SJCRH30 (cell line): ENCODE measurements around the gene MAP3K5. TPM values are rescaled to one million over a fixed set of nuclear protein-coding genes. Genes with fewer than 3 reads are reported as not detected.

Source experiments
- DNase-seq, 2 experiments: peaks; one replicate each; pipeline ENCODE4 v3.0.0-alpha.2; 2015 to 2020
- H3K27ac ChIP-seq: fragments of 250-450 bp; sonication (Bioruptor Pico); 2 replicates; pipeline ENCODE4 v1.5.1; 2020; ENCODE audit warnings: mild to moderate bottlenecking, moderate library complexity
- H3K27me3 ChIP-seq: fragments of 250-450 bp; sonication (Bioruptor Pico); 2 replicates; pipeline ENCODE4 v1.5.1; 2020; ENCODE audit warnings: mild to moderate bottlenecking, moderate library complexity
- H3K36me3 ChIP-seq: fragments of 250-450 bp; sonication (Bioruptor Pico); 2 replicates; pipeline ENCODE4 v1.5.1; 2020; ENCODE audit warnings: mild to moderate bottlenecking, moderate library complexity
- H3K4me1 ChIP-seq: fragments of 250-450 bp; sonication (Bioruptor Pico); 2 replicates; pipeline ENCODE4 v1.5.1; 2020; ENCODE audit warnings: mild to moderate bottlenecking, moderate library complexity
- H3K4me3 ChIP-seq: fragments of 250-450 bp; sonication (Bioruptor Pico); 2 replicates; pipeline ENCODE4 v1.5.1; 2020; ENCODE audit warnings: mild to moderate bottlenecking, moderate library complexity
- H3K9me3 ChIP-seq: fragments of 250-450 bp; sonication (Bioruptor Pico); replicated peaks from 2 replicates; pipeline ENCODE4 v1.5.1; 2020; ENCODE audit warnings: mild to moderate bottlenecking, moderate library complexity
- total RNA-seq: library from RNA; depleted of rRNA; stranded (reverse); fragments of >200 nt; shearing (Covaris generic); gene quantifications from 2 replicates; pipeline ENCODE4 v1.2.3, GENCODE V29; 2014

The MAP3K5 gene
- total RNA-seq, 1 experiment from 2014 or later: 15.9 TPM

- Histone ChIP-seq H3K9me3 (no peaks in the 10 kb centered on the region), H3K4me1 (peaks cover 15% of the 10 kb centered on the region), H3K27me3 (no peaks in the 10 kb centered on the region), H3K4me3 (no peak overlapping the region), H3K36me3 (no peaks in the 10 kb centered on the region), H3K27ac (no peak overlapping the region)
- no peak for DNase-seq
Measured at GRCh38 chr6:136612666-136613389, 179.4 kb downstream of the MAP3K5 start.

- Histone ChIP-seq H3K9me3 (no peaks in the 10 kb centered on the region), H3K27me3 (no peaks in the 10 kb centered on the region), H3K36me3 (no peaks in the 10 kb centered on the region), H3K4me3 (no peak overlapping the region), H3K4me1 (peaks cover 15% of the 10 kb centered on the region), H3K27ac (no peak overlapping the region)
- no peak for DNase-seq
Measured at GRCh38 chr6:136611746-136612145, 180.5 kb downstream of the MAP3K5 start.

DNA sequence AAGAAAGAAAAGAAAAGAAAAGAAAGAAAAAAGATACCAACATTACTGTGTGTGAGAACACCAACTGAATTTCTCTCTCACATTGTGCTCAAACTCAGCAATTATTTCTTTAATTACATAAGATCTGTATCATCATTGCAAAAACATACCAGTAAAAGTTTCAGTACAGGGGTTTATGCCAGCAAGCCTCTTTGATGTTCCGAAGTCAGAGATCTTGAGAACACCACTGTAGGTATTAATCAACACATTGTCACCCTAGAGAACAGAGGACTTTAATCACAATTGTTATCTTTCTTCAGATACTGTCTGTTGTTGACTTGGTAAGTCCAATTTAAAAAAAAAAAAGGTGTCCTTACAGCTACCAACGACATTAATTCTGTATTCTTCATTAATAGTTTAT is 181.1 kb downstream of the MAP3K5 start:
- peaks cover 15% of the 10 kb centered on the region for H3K4me1 ChIP-seq
- no peaks in the 10 kb centered on the region for H3K27me3 ChIP-seq
- no peak for DNase-seq
- no peak overlapping the region for H3K27ac ChIP-seq
- H3K36me3 ChIP-seq: no peaks in the 10 kb centered on the region
- no peaks in the 10 kb centered on the region for H3K9me3 ChIP-seq
- no peak overlapping the region for H3K4me3 ChIP-seq

GRCh38 chr6:136609873-136610706 is 182.2 kb downstream of the MAP3K5 start:
- Histone ChIP-seq H3K27ac (peak overlapping the region; percentile 21; the same call in 1 of the 2 replicates), H3K27me3 (no peaks in the 10 kb centered on the region), H3K9me3 (no peaks in the 10 kb centered on the region), H3K4me3 (no peak overlapping the region), H3K36me3 (no peaks in the 10 kb centered on the region), H3K4me1 (peaks cover 15% of the 10 kb centered on the region)
- peak; percentile 50 to 72 for DNase-seq

DNA sequence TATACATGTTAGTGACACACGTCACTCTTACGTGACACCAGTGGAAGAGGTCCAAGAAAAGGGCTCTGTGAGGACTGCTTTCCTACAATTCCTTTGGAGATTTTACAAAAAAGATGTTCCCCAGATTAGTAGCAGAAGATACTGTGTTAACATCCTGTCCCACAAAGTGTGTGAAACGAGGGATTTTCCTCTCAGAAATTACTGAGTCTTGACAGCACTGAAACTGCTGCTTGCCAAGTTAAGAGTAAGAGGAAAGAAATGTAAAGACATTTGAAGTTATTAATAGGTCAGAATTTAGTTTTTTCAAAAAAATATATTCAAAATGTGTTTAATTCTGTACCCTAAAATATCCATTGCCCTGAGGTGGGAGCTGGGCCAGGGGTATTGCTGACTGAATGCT is 183.3 kb downstream of the MAP3K5 start:
- Histone ChIP-seq H3K27me3 (no peaks in the 10 kb centered on the region), H3K4me3 (no peak overlapping the region), H3K36me3 (peaks cover 3% of the 10 kb centered on the region; the same call in 1 of the 2 replicates), H3K27ac (no peak overlapping the region), H3K4me1 (peaks cover 15% of the 10 kb centered on the region), H3K9me3 (no peaks in the 10 kb centered on the region)
- no peak for DNase-seq

- Histone ChIP-seq H3K4me3 (no peak overlapping the region), H3K9me3 (no peaks in the 10 kb centered on the region), H3K27ac (no peak overlapping the region), H3K36me3 (peaks cover 9% of the 10 kb centered on the region; the same call in 1 of the 2 replicates), H3K27me3 (no peaks in the 10 kb centered on the region), H3K4me1 (peaks cover 15% of the 10 kb centered on the region)
- DNase-seq: peak; percentile 55 to 75
Measured at GRCh38 chr6:136607932-136608772, 184.1 kb downstream of the MAP3K5 start.

DNA sequence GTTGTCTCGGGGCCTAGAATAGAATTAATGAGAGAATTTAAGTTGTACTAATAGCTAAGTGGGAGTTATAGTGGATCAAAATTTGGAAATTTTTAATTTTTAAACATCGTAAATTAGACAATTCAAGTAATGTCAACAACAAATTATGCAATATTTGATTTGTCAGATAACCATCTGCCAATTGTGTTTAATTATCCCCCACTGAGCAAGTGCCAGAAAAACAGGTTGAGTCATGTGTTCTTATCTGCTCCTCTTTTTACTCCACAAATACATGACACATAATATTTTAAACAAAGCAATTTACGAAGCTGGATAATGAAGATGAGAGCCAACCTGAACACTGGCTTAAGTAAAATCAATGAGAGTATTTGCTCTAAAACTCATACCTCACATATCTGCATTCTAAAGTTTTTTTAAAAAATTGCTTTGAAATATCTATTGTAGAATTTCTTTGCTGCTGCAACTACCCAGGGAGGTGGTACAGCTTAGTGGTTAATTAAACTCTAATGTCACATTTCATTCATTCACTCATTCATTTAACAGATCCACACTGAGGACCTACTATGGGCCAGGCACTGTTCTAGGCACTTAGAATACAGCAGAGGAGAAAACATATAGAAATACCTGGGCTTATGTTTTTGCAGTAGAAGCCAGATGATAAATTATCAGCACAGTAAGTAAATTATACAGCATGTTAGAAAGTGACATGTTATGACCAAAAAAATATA is 184.9 kb downstream of the MAP3K5 start:
- no peak overlapping the region for H3K27ac ChIP-seq
- peaks cover 9% of the 10 kb centered on the region; the same call in 1 of the 2 replicates for H3K36me3 ChIP-seq
- no peaks in the 10 kb centered on the region for H3K9me3 ChIP-seq
- peaks cover 10% of the 10 kb centered on the region for H3K4me1 ChIP-seq
- no peaks in the 10 kb centered on the region for H3K27me3 ChIP-seq
- DNase-seq: no peak
- no peak overlapping the region for H3K4me3 ChIP-seq

DNA sequence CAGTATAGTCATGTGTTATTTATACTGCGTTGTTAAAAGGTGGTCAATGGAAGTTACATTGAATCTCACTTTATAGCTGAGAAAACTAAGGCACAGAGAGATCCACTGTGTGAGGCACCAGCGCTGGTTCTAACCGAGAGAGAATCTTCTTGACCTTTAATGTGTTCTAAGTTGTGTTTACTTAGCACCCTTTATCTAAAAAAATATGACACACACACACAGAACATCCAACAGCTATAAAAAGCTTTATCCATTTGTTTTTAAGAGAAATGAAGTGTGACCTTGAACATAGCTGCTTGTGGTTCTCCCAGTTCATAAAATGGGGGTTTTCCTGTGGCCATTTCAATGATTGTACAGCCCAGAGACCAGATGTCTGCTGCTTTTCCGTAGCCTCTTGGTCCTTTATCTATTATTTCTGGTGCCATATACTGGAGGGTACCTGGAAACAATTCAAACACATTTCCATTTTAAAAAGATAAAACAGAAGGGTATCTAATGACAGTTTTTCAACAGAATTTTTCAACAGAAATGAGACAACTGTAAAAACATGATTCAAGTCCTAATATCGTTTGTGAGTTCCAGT is 187.3 kb downstream of the MAP3K5 start:
- H3K36me3 ChIP-seq: peaks cover 13% of the 10 kb centered on the region; the same call in 1 of the 2 replicates

DNA sequence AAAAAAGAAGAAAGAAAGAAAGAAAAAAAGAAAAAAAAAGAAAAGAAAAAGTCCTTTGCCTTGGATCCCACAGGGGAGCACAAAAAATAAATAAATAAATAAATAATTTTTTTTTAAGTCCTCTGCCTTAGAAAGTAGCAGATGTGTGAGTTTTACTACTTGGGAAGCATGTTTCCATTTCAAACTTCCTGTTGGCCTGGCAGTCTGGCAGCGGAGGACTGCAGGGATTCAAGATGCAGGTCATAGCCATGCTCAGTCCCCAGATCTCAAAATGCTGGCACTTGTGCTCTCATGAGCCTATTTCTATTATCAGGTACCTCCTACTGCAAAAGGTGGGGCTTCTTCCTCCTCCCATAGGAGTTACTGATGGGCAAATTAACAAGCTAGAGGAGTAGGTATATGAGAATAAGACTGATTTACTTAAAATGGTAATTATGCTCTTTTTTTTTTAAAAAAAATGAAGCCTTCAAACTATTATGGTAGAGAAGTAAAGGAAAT is 187.9 kb downstream of the MAP3K5 start:
- Histone ChIP-seq H3K9me3 (no peaks in the 10 kb centered on the region), H3K36me3 (peaks cover 13% of the 10 kb centered on the region; the same call in 1 of the 2 replicates), H3K4me1 (no peaks in the 10 kb centered on the region), H3K27ac (no peak overlapping the region), H3K27me3 (no peaks in the 10 kb centered on the region), H3K4me3 (no peak overlapping the region)
- DNase-seq: no peak

More for the DNA sequence above, 187.3 kb downstream of the MAP3K5 start:
- no peak for DNase-seq
- Histone ChIP-seq H3K9me3 (no peaks in the 10 kb centered on the region), H3K4me3 (no peak overlapping the region), H3K4me1 (peaks cover 3% of the 10 kb centered on the region), H3K27ac (no peak overlapping the region), H3K27me3 (no peaks in the 10 kb centered on the region)

DNA sequence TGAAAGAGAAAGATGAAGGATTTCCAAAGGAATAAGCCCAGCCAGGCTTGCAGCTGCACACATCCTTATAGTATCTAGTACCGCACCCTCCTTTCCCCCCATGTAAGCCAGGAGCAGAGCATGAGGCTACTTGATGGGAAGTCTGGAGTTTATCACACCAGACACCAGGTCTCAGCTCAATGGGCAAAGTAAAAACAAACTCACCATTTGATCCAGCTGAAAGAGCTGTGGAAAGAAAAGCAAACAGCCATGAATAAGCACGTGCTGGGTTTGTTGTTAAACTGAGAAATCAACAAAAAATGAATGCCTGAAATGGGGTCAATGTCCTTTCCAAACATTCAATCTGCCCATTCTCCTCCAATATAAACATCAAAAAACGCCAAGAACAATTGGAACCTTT is 191.5 kb downstream of the MAP3K5 start:
- no peaks in the 10 kb centered on the region for H3K9me3 ChIP-seq
- H3K36me3 ChIP-seq: peaks cover 13% of the 10 kb centered on the region; the same call in 1 of the 2 replicates
- H3K4me3 ChIP-seq: no peak overlapping the region
- H3K27me3 ChIP-seq: no peaks in the 10 kb centered on the region
- H3K27ac ChIP-seq: no peak overlapping the region
- H3K4me1 ChIP-seq: no peaks in the 10 kb centered on the region
- no peak for DNase-seq

DNA sequence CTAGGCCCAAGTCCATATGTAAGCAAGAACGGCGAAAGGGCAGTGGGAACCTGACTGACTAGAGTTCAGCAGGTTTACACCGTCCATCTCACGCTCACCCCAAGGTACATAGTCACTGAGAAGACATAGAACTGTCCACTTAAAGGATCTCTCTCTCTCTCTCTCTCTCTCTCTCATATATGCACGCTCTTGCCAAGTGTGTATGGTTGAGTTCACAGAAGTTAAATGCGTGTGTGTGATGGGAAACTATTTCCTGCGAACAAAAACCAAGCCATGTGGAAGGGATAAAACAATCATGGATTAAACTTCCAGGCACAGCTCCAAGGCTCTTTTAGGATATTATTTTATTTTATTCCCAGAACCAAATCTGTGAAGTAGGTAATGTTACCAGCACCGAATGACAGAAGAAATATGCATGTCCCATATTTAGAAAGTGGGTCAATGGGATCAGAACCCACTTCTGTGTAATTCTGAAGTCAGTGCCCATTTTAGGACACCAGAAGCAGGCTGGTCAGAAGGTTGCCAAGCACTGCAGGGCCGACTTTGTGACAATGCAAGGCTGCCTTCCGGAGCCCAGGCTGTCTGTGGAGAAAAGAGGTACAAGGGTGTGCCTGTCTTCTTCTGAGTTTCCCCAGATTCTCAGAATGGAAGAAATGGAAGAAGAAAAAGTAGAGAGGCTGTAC is 192.8 kb downstream of the MAP3K5 start:
- Histone ChIP-seq H3K9me3 (no peaks in the 10 kb centered on the region), H3K36me3 (peaks cover 10% of the 10 kb centered on the region; the same call in 1 of the 2 replicates), H3K4me3 (no peak overlapping the region), H3K27me3 (no peaks in the 10 kb centered on the region), H3K27ac (no peak overlapping the region), H3K4me1 (peaks cover under 1% of the 10 kb centered on the region; the same call in 1 of the 2 replicates)
- no peak for DNase-seq

GRCh38 chr6:136598048-136598447 is 194.2 kb downstream of the MAP3K5 start:
- no peak overlapping the region for H3K27ac ChIP-seq
- H3K27me3 ChIP-seq: no peaks in the 10 kb centered on the region
- peaks cover 4% of the 10 kb centered on the region for H3K36me3 ChIP-seq
- no peak for DNase-seq
- H3K4me3 ChIP-seq: no peak overlapping the region
- H3K9me3 ChIP-seq: no peaks in the 10 kb centered on the region
- H3K4me1 ChIP-seq: peaks cover 5% of the 10 kb centered on the region

- Histone ChIP-seq H3K4me3 (no peak overlapping the region), H3K9me3 (no peaks in the 10 kb centered on the region), H3K36me3 (peaks cover 14% of the 10 kb centered on the region), H3K27me3 (no peaks in the 10 kb centered on the region), H3K4me1 (peaks cover 5% of the 10 kb centered on the region), H3K27ac (no peak overlapping the region; the same call in 1 of the 2 replicates)
- DNase-seq: no peak
Measured at GRCh38 chr6:136594671-136595070, 197.6 kb downstream of the MAP3K5 start.
